Endothelial cell of umbilical vein (primary cell): Measurements from ENCODE around the gene ATP2C2. TPM values are rescaled to one million over a fixed set of nuclear protein-coding genes. Genes with fewer than 3 reads are reported as not detected.

ENCODE experiments used
- BruUV-seq: library from RNA; stranded (reverse); fragments of 400-500 nt; replicated peaks from 2 replicates; lab custom pipeline; 2021; lab: Mats Ljungman, UMichigan
- CTCF ChIA-PET: fragments of 300-600, 350-600 bp; sonication (Branson Sonifier 250); formaldehyde crosslinking; loops from one replicate; lab custom pipeline; 2021; ENCODE audit warnings: antibody characterized with exemption, inconsistent platforms; lab: Charles Lee
- POLR2A ChIA-PET: fragments of 300-600, 350-600 bp; sonication (Branson Sonifier 250); formaldehyde crosslinking; loops from one replicate; lab custom pipeline; 2021; ENCODE audit warnings: antibody characterized with exemption, inconsistent platforms; lab: Charles Lee
- DNase-seq: peaks from one replicate; pipeline ENCODE4 v3.0.0-alpha.2; 2011; ENCODE audit warnings: low read depth, low spot score
- FAIRE-seq: peaks from 2 replicates; lab custom pipeline; 2011; peaks lifted over from hg19 to GRCh38; lab: Jason Lieb, UNC
- H2AFZ ChIP-seq: 2 replicates; pipeline ENCODE4 v1.6.0; 2012; ENCODE audit warnings: low read depth, low read length, control low read depth, inconsistent platforms
- H3K27ac ChIP-seq: 2 replicates; pipeline ENCODE4 v1.5.1; 2011; ENCODE audit warnings: low read depth, mild to moderate bottlenecking, control low read depth, low read length, moderate library complexity; ENCODE audit not compliant: insufficient read depth
- H3K27me3 ChIP-seq, 2 experiments: 2 replicates each; pipeline versions ENCODE4 v1.6.0 to v1.6.1; 2011; ENCODE audit warnings: low read length in 2 of 2, mixed read lengths in 1 of 2; ENCODE audit not compliant: control insufficient read depth in 2 of 2, insufficient read depth in 2 of 2
- H3K36me3 ChIP-seq, 2 experiments: 2 replicates in 1 of 2; 3 replicates in 1 of 2; pipeline ENCODE4 v1.5.1; 2011; ENCODE audit warnings: low read length in 2 of 2, mild to moderate bottlenecking in 1 of 2, moderate library complexity in 1 of 2; ENCODE audit not compliant: control insufficient read depth in 2 of 2, insufficient read depth in 2 of 2; ENCODE audit errors: extremely low read depth in 1 of 2
- H3K4me1 ChIP-seq: 3 replicates; pipeline ENCODE4 v1.5.1; 2011; ENCODE audit warnings: mild to moderate bottlenecking, low read length; ENCODE audit not compliant: control insufficient read depth, insufficient read depth; ENCODE audit errors: extremely low read depth
- H3K4me2 ChIP-seq: 2 replicates; pipeline ENCODE4 v1.6.1; 2011; ENCODE audit warnings: low read length, control low read depth, mixed read lengths; ENCODE audit not compliant: insufficient read depth
- H3K4me3 ChIP-seq, 3 experiments: fragments of 200-600 bp in 1 of 3; sonication (generic), shearing (Covaris generic) in 1 of 3; replicated peaks in 1 of 3; 2 replicates each; pipeline ENCODE4 v1.5.1; 2011 to 2016; ENCODE audit warnings: control low read depth in 3 of 3, low read length in 3 of 3, mild to moderate bottlenecking in 2 of 3, inconsistent platforms in 1 of 3, low read depth in 1 of 3, moderate library complexity in 1 of 3; ENCODE audit not compliant: insufficient read depth in 1 of 3
- H3K79me2 ChIP-seq: 2 replicates; pipeline ENCODE4 v1.6.0; 2012; ENCODE audit warnings: low read length, inconsistent platforms; ENCODE audit not compliant: control insufficient read depth, insufficient read depth
- H3K9ac ChIP-seq: replicated peaks from 2 replicates; pipeline ENCODE3; 2011; ENCODE audit warnings: low read length, control low read depth; ENCODE audit not compliant: insufficient read depth; ENCODE audit errors: extremely low read depth
- H3K9me1 ChIP-seq: replicated peaks from 3 replicates; pipeline ENCODE4 v1.6.0; 2011; ENCODE audit warnings: mild to moderate bottlenecking, low read length; ENCODE audit not compliant: control insufficient read depth, insufficient read depth; ENCODE audit errors: extremely low read depth
- H3K9me3 ChIP-seq: replicated peaks from 2 replicates; pipeline ENCODE4 v1.5.1; 2012; ENCODE audit warnings: low read length, inconsistent platforms; ENCODE audit not compliant: control insufficient read depth, insufficient read depth
- H4K20me1 ChIP-seq: replicated peaks from 2 replicates; pipeline ENCODE3; 2011; ENCODE audit warnings: mild to moderate bottlenecking, low read length; ENCODE audit not compliant: control insufficient read depth, insufficient read depth; ENCODE audit errors: extremely low read depth
- EZH2 ChIP-seq: IDR thresholded peaks from 2 replicates; pipeline ENCODE4 v1.6.1; 2012; ENCODE audit warnings: borderline replicate concordance, low read depth, mild to moderate bottlenecking, moderate library complexity, low read length, inconsistent platforms; ENCODE audit not compliant: severe bottlenecking
- FOS ChIP-seq: IDR thresholded peaks from 2 replicates; pipeline ENCODE4 v1.6.1; 2011; ENCODE audit warnings: mild to moderate bottlenecking, low read length, moderate library complexity, borderline replicate concordance; ENCODE audit not compliant: insufficient read depth
- GATA2 ChIP-seq: IDR thresholded peaks from 2 replicates; pipeline ENCODE4 v1.7.0; 2011; ENCODE audit warnings: low read depth, mild to moderate bottlenecking, moderate library complexity, mixed read lengths, low read length; ENCODE audit not compliant: insufficient read length, insufficient read depth
- JUN ChIP-seq: IDR thresholded peaks from 2 replicates; pipeline ENCODE4 v1.6.1; 2011; ENCODE audit warnings: borderline replicate concordance, low read depth; ENCODE audit not compliant: insufficient read length, insufficient read depth
- MYC ChIP-seq: IDR thresholded peaks from one replicate; pipeline ENCODE4 v1.6.1; 2011; ENCODE audit warnings: mild to moderate bottlenecking, low read depth, low read length
- POLR2A ChIP-seq: IDR thresholded peaks from 2 replicates; pipeline ENCODE4 v1.6.1; 2012; ENCODE audit warnings: low read depth, mild to moderate bottlenecking, control low read depth, low read length
- POLR2AphosphoS5 ChIP-seq: IDR thresholded peaks from 2 replicates; pipeline ENCODE4 v1.6.1; 2012; ENCODE audit warnings: low read depth, mild to moderate bottlenecking, control low read depth, low read length, moderate library complexity; ENCODE audit not compliant: insufficient read depth
- dilution Hi-C: fragments of 300-500 bp; cut with MboI; formaldehyde crosslinking; loops from one replicate; pipeline ENCODE4 v1.15.0; 2019; ENCODE audit warnings: low sequenced_read_pairs; ENCODE audit not compliant: extremely low pct_ligation_motif_present
- intact Hi-C: fragments of 100-400 bp; cut with micrococcal nuclease; formaldehyde crosslinking; loops from one replicate; pipeline ENCODE4 v1.10.0; 2022
- polyA plus RNA-seq, 4 experiments: library from polyadenylated mRNA; depleted of rRNA in 3 of 4; stranded (reverse) in 3 of 4; unstranded in 1 of 4; fragments of >200 nt; gene quantifications; 2 replicates each; pipeline versions ENCODE4 v1.2.1 to v1.2.3, GENCODE V29; 2011 to 2012; ENCODE audit warnings: missing spikeins in 1 of 4
- total RNA-seq: library from RNA; stranded (reverse); gene quantifications from 2 replicates; pipeline ENCODE4 v1.2.3, GENCODE V29; 2021
- TF ChIP-seq, protein P1 (sequence below), 2 donors: IDR thresholded peaks; 1 replicate in 1 of 2; 2 replicates in 1 of 2; pipeline ENCODE4 v1.5.1; 2011; ENCODE audit warnings: low read length in 2 of 2, mild to moderate bottlenecking in 2 of 2, moderate library complexity in 2 of 2, control low read depth in 1 of 2, inconsistent platforms in 1 of 2, low read depth in 1 of 2; ENCODE audit not compliant: insufficient read depth in 1 of 2; ENCODE audit errors: extremely low read depth in 1 of 2
- TF ChIP-seq, protein P2 (sequence below): IDR thresholded peaks from 2 replicates; pipeline ENCODE4 v1.6.1; 2011; ENCODE audit not compliant: insufficient read depth, insufficient read length

Gene ATP2C2
- total and polyA plus RNA-seq, 2 donors (not counting 3 experiments of a cell fraction or from before 2014, with no cell fraction given), result not detected

- H3K4me3 ChIP-seq, result no peak overlapping the region
- H3K27me3 ChIP-seq, result no peaks in the 10 kb centered on the region
- no TSS peak for BruUV-seq
- no peak overlapping the region for H2AFZ ChIP-seq
- DNase-seq, result no peak
- no peaks in the 10 kb centered on the region for H3K9me3 ChIP-seq
- H3K36me3 ChIP-seq, result peaks cover 0 to 22% of the 10 kb centered on the region in 2 experiments
- H3K4me1 ChIP-seq, result no peaks in the 10 kb centered on the region
- dilution Hi-C loops (no loop called here), intact Hi-C loops (loop anchor here (10.0 kb wide), 1 partner anchor 421 kb away; no protein-coding TSS in a partner anchor)
- CTCF ChIA-PET, result interaction anchor here (0.6 to 3.4 kb wide), 6 partner anchors 12 to 530 kb away, joined by 3 to 16 read pairs (median 3); no protein-coding TSS in a partner anchor
- no peak for FAIRE-seq
- no peaks in the 10 kb centered on the region for H4K20me1 ChIP-seq
- H3K4me2 ChIP-seq, result no peak overlapping the region
- H3K27ac ChIP-seq, result no peak overlapping the region
- TF ChIP-seq, protein P1, sequence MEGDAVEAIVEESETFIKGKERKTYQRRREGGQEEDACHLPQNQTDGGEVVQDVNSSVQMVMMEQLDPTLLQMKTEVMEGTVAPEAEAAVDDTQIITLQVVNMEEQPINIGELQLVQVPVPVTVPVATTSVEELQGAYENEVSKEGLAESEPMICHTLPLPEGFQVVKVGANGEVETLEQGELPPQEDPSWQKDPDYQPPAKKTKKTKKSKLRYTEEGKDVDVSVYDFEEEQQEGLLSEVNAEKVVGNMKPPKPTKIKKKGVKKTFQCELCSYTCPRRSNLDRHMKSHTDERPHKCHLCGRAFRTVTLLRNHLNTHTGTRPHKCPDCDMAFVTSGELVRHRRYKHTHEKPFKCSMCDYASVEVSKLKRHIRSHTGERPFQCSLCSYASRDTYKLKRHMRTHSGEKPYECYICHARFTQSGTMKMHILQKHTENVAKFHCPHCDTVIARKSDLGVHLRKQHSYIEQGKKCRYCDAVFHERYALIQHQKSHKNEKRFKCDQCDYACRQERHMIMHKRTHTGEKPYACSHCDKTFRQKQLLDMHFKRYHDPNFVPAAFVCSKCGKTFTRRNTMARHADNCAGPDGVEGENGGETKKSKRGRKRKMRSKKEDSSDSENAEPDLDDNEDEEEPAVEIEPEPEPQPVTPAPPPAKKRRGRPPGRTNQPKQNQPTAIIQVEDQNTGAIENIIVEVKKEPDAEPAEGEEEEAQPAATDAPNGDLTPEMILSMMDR (IDR thresholded peaks at IDR 0.05; ENCODE audit: extremely low read depth in 1 of 2, insufficient read depth in 1 of 2, low read depth in 1 of 2, low read length in 2 of 2), result no peak
- TF ChIP-seq, protein P2, sequence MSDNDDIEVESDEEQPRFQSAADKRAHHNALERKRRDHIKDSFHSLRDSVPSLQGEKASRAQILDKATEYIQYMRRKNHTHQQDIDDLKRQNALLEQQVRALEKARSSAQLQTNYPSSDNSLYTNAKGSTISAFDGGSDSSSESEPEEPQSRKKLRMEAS, result no peak
- TF ChIP-seq MYC (no peak), POLR2A (no peak), FOS (no peak), POLR2AphosphoS5 (no peak), JUN (no peak), GATA2 (no peak), EZH2 (no peak)
- no peaks in the 10 kb centered on the region for H3K79me2 ChIP-seq
- POLR2A ChIA-PET, result no interaction called here
- H3K9ac ChIP-seq, result no peak overlapping the region
- H3K9me1 ChIP-seq, result no peaks in the 10 kb centered on the region
These were observed 117.8 kb downstream of the ATP2C2 start for GRCh38 chr16:84486126-84486525.
